PFSK-1 (cell line): ENCODE results near the gene TRERF1.

Experiments used
- FOXP2 ChIP-seq: optimal IDR thresholded peaks from 2 replicates; pipeline ENCODE3; 2011; ENCODE audit warnings: borderline replicate concordance, control low read depth, inconsistent platforms; ENCODE audit not compliant: insufficient read depth; ENCODE audit errors: extremely low read length, extremely low read depth
- POLR2AphosphoS5 ChIP-seq: IDR thresholded peaks from 2 replicates; pipeline ENCODE4 v1.6.1; 2012; ENCODE audit warnings: low read depth, mild to moderate bottlenecking, control low read depth, low read length, moderate library complexity
- SIN3A ChIP-seq: IDR thresholded peaks from 2 replicates; pipeline ENCODE4 v1.6.1; 2012; ENCODE audit warnings: mild to moderate bottlenecking, low read length, moderate library complexity, borderline replicate concordance; ENCODE audit not compliant: insufficient read depth
- TAF1 ChIP-seq: IDR thresholded peaks from 2 replicates; pipeline ENCODE4 v1.6.1; 2012; ENCODE audit warnings: low read length, control low read depth, borderline replicate concordance; ENCODE audit not compliant: insufficient read depth

- TF ChIP-seq TAF1 = no peak
- TF ChIP-seq FOXP2 = no peak
- TF ChIP-seq POLR2AphosphoS5 = no peak
- TF ChIP-seq SIN3A = no peak
Measured at GRCh38 chr6:42268016-42268834, 183.5 kb downstream of the TRERF1 start.
